ENCODE measurements around the gene SH2D1A.

The SH2D1A gene

GRCh38 chrX:124369722-124370121, 23.4 kb downstream of the SH2D1A start:
- Histone ChIP-seq H3K4me2 (ENCODE audit: low read length, poor library complexity, severe bottlenecking) (no peak overlapping the region), H2BK12ac (ENCODE audit: low read length in 2 of 2) (no peak overlapping the region), H3K36me3 (ENCODE audit: control insufficient read depth in 1 of 2, insufficient read depth in 2 of 2, low read depth in 1 of 2, low read length in 2 of 2) (no peaks in the 10 kb centered on the region), H3K23ac (ENCODE audit: low read length in 2 of 2) (no peak overlapping the region), H3K9me3 (ENCODE audit: control insufficient read depth, low read length) (no peaks in the 10 kb centered on the region), H2AK5ac (ENCODE audit: low read length, severe bottlenecking) (no peak overlapping the region), H3K27ac (ENCODE audit: low read length, poor library complexity, severe bottlenecking) (no peak overlapping the region), H2BK120ac (ENCODE audit: low read depth, low read length) (no peak overlapping the region), H4K91ac (ENCODE audit: low read length) (no peak overlapping the region), H3K4me1 (ENCODE audit: control insufficient read depth, insufficient read depth, low read depth, low read length) (no peaks in the 10 kb centered on the region), H3K4ac (ENCODE audit: low read depth in 1 of 2, low read length in 2 of 2) (no peak overlapping the region), H3K9ac (ENCODE audit: low read length) (no peak overlapping the region), H4K8ac (ENCODE audit: low read length) (no peak overlapping the region), H3K18ac (ENCODE audit: low read depth in 1 of 2, low read length in 2 of 2) (no peak overlapping the region), H3K79me1 (replicated peaks; ENCODE audit: low read length, poor library complexity, severe bottlenecking) (no peaks in the 10 kb centered on the region), H3K27me3 (ENCODE audit: control insufficient read depth in 1 of 2, insufficient read depth in 1 of 2, low read length in 2 of 2) (no peaks in the 10 kb centered on the region), H3K4me3 (ENCODE audit: insufficient read depth in 1 of 2, low read depth in 1 of 2, low read length in 2 of 2) (no peak overlapping the region), H2BK5ac (ENCODE audit: low read depth, low read length, poor library complexity, severe bottlenecking) (no peak overlapping the region), H2BK15ac (ENCODE audit: low read depth, poor library complexity, severe bottlenecking) (no peak overlapping the region), H3K14ac (ENCODE audit: low read length in 2 of 2) (no peak overlapping the region), H2AFZ (ENCODE audit: low read depth, low read length) (no peak overlapping the region)
- no peak for DNase-seq

- H3K9me3 ChIP-seq (ENCODE audit: control insufficient read depth, low read length): no peaks in the 10 kb centered on the region
- no peak overlapping the region for H2BK5ac ChIP-seq (ENCODE audit: low read depth, low read length, poor library complexity, severe bottlenecking)
- H3K4me2 ChIP-seq (ENCODE audit: low read length, poor library complexity, severe bottlenecking): no peak overlapping the region
- no peak overlapping the region for H3K9ac ChIP-seq (ENCODE audit: low read length)
- no peak for DNase-seq
- H3K23ac ChIP-seq (ENCODE audit: low read length in 2 of 2): no peak overlapping the region
- H3K14ac ChIP-seq (ENCODE audit: low read length in 2 of 2): no peak overlapping the region
- no peaks in the 10 kb centered on the region for H3K36me3 ChIP-seq (ENCODE audit: control insufficient read depth in 1 of 2, insufficient read depth in 2 of 2, low read depth in 1 of 2, low read length in 2 of 2)
- H3K4me3 ChIP-seq (ENCODE audit: insufficient read depth in 1 of 2, low read depth in 1 of 2, low read length in 2 of 2): no peak overlapping the region
- no peak overlapping the region for H3K4ac ChIP-seq (ENCODE audit: low read depth in 1 of 2, low read length in 2 of 2)
- no peaks in the 10 kb centered on the region for H3K4me1 ChIP-seq (ENCODE audit: control insufficient read depth, insufficient read depth, low read depth, low read length)
- no peaks in the 10 kb centered on the region for H3K79me1 ChIP-seq (replicated peaks; ENCODE audit: low read length, poor library complexity, severe bottlenecking)
- no peak overlapping the region for H2BK12ac ChIP-seq (ENCODE audit: low read length in 2 of 2)
- no peak overlapping the region for H3K18ac ChIP-seq (ENCODE audit: low read depth in 1 of 2, low read length in 2 of 2)
- no peak overlapping the region for H2BK120ac ChIP-seq (ENCODE audit: low read depth, low read length)
- no CpG with 5 or more reads among the region's 1 CpG for WGBS
- no peak overlapping the region for H4K91ac ChIP-seq (ENCODE audit: low read length)
- no peak overlapping the region for H3K27ac ChIP-seq (ENCODE audit: low read length, poor library complexity, severe bottlenecking)
- H4K8ac ChIP-seq (ENCODE audit: low read length): no peak overlapping the region
- no peak overlapping the region for H2AFZ ChIP-seq (ENCODE audit: low read depth, low read length)
- H3K27me3 ChIP-seq (ENCODE audit: control insufficient read depth in 1 of 2, insufficient read depth in 1 of 2, low read length in 2 of 2): no peaks in the 10 kb centered on the region
- no peak overlapping the region for H2BK15ac ChIP-seq (ENCODE audit: low read depth, poor library complexity, severe bottlenecking)
- H2AK5ac ChIP-seq (ENCODE audit: low read length, severe bottlenecking): no peak overlapping the region
Observed at GRCh38 chrX:124373348-124373747, 27.0 kb downstream of the SH2D1A start.

- H2AFZ ChIP-seq (ENCODE audit: low read depth, low read length): no peak overlapping the region
Observed at GRCh38 chrX:124378643-124379042, 32.3 kb downstream of the SH2D1A start.

DNA sequence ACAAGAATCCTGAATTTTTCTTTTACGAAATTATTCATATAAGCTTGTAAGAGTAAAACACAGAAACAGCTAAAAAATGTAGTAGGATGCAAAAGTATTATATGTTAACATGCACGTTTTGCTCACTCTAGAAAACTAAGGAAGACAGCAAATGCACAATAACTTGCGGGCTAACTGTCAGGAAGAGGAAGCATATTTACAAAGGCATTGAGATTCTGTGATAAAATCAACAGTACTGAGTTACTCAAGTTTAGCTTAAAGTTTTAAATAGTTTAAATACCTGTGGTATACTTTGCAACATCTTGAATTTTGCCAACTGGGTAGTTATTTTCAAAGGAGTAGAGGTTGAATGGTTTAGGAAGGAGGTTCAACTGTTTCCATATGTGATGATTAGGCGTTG, 37.0 kb downstream of the SH2D1A start:
- Histone ChIP-seq H3K4me1 (ENCODE audit: control insufficient read depth, insufficient read depth, low read depth, low read length) (no peaks in the 10 kb centered on the region), H2BK12ac (ENCODE audit: low read length in 2 of 2) (no peak overlapping the region), H3K18ac (ENCODE audit: low read depth in 1 of 2, low read length in 2 of 2) (no peak overlapping the region), H3K9ac (ENCODE audit: low read length) (no peak overlapping the region), H2AFZ (ENCODE audit: low read depth, low read length) (no peak overlapping the region), H2BK120ac (ENCODE audit: low read depth, low read length) (no peak overlapping the region), H2BK5ac (ENCODE audit: low read depth, low read length, poor library complexity, severe bottlenecking) (no peak overlapping the region), H3K4me3 (ENCODE audit: insufficient read depth in 1 of 2, low read depth in 1 of 2, low read length in 2 of 2) (no peak overlapping the region), H3K4me2 (ENCODE audit: low read length, poor library complexity, severe bottlenecking) (no peak overlapping the region), H3K27ac (ENCODE audit: low read length, poor library complexity, severe bottlenecking) (no peak overlapping the region), H3K23ac (ENCODE audit: low read length in 2 of 2) (no peak overlapping the region), H4K8ac (ENCODE audit: low read length) (no peak overlapping the region), H3K4ac (ENCODE audit: low read depth in 1 of 2, low read length in 2 of 2) (no peak overlapping the region), H3K14ac (ENCODE audit: low read length in 2 of 2) (no peak overlapping the region), H2BK15ac (ENCODE audit: low read depth, poor library complexity, severe bottlenecking) (no peak overlapping the region), H4K91ac (ENCODE audit: low read length) (no peak overlapping the region), H3K9me3 (ENCODE audit: control insufficient read depth, low read length) (no peaks in the 10 kb centered on the region), H3K36me3 (ENCODE audit: control insufficient read depth in 1 of 2, insufficient read depth in 2 of 2, low read depth in 1 of 2, low read length in 2 of 2) (no peaks in the 10 kb centered on the region), H2AK5ac (ENCODE audit: low read length, severe bottlenecking) (no peak overlapping the region), H3K79me1 (replicated peaks; ENCODE audit: low read length, poor library complexity, severe bottlenecking) (no peaks in the 10 kb centered on the region), H3K27me3 (ENCODE audit: control insufficient read depth in 1 of 2, insufficient read depth in 1 of 2, low read length in 2 of 2) (peaks cover 0 to 11% of the 10 kb centered on the region in 2 experiments)
- no CpG with 5 or more reads among the region's 4 CpGs for WGBS
- DNase-seq: no peak

More at GRCh38 chrX:124378643-124379042, 32.3 kb downstream of the SH2D1A start:
- Histone ChIP-seq H3K36me3 (ENCODE audit: control insufficient read depth in 1 of 2, insufficient read depth in 2 of 2, low read depth in 1 of 2, low read length in 2 of 2) (no peaks in the 10 kb centered on the region), H2BK15ac (ENCODE audit: low read depth, poor library complexity, severe bottlenecking) (no peak overlapping the region), H3K79me1 (replicated peaks; ENCODE audit: low read length, poor library complexity, severe bottlenecking) (no peaks in the 10 kb centered on the region), H3K18ac (ENCODE audit: low read depth in 1 of 2, low read length in 2 of 2) (no peak overlapping the region), H2BK5ac (ENCODE audit: low read depth, low read length, poor library complexity, severe bottlenecking) (no peak overlapping the region), H4K91ac (ENCODE audit: low read length) (no peak overlapping the region), H3K23ac (ENCODE audit: low read length in 2 of 2) (no peak overlapping the region), H3K4ac (ENCODE audit: low read depth in 1 of 2, low read length in 2 of 2) (no peak overlapping the region), H3K9ac (ENCODE audit: low read length) (no peak overlapping the region), H3K4me3 (ENCODE audit: insufficient read depth in 1 of 2, low read depth in 1 of 2, low read length in 2 of 2) (no peak overlapping the region), H2BK120ac (ENCODE audit: low read depth, low read length) (no peak overlapping the region), H3K27me3 (ENCODE audit: control insufficient read depth in 1 of 2, insufficient read depth in 1 of 2, low read length in 2 of 2) (peaks cover 0 to 4% of the 10 kb centered on the region in 2 experiments), H3K4me2 (ENCODE audit: low read length, poor library complexity, severe bottlenecking) (no peak overlapping the region), H2BK12ac (ENCODE audit: low read length in 2 of 2) (no peak overlapping the region), H2AK5ac (ENCODE audit: low read length, severe bottlenecking) (no peak overlapping the region), H3K4me1 (ENCODE audit: control insufficient read depth, insufficient read depth, low read depth, low read length) (no peaks in the 10 kb centered on the region), H3K14ac (ENCODE audit: low read length in 2 of 2) (no peak overlapping the region), H4K8ac (ENCODE audit: low read length) (no peak overlapping the region), H3K9me3 (ENCODE audit: control insufficient read depth, low read length) (no peaks in the 10 kb centered on the region), H3K27ac (ENCODE audit: low read length, poor library complexity, severe bottlenecking) (no peak overlapping the region)
- 39% methylated on average over 2 of the region's 4 CpGs for WGBS
- DNase-seq: no peak
